Gastrocnemius medialis (tissue), 4 donors: ENCODE data around the gene INSYN2B. TPM values are rescaled to one million over a fixed set of nuclear protein-coding genes. Genes with fewer than 3 reads are reported as not detected.

Experiments used
- ATAC-seq, 2 donors: fragments of 150-250 bp; one replicate each; pipeline ENCODE4 v1.9.1; 2016
- DNase-seq, 2 donors: peaks; one replicate each; pipeline ENCODE4 v3.0.0-alpha.2; 2019
- H3K27ac ChIP-seq, 4 donors: fragments of 200-600 bp; sonication (generic); 1 replicate in 1 of 4; 2 replicates in 3 of 4; pipeline ENCODE4 v1.5.1; 2016 to 2018; ENCODE audit warnings: mild to moderate bottlenecking in 2 of 4, moderate library complexity in 1 of 4
- H3K27me3 ChIP-seq, 3 donors: fragments of 200-600 bp; sonication (generic) in 2 of 3; 1 replicate in 1 of 3; 2 replicates in 2 of 3; pipeline versions ENCODE4 v1.5.1 to v1.6.0; 2016 to 2019; ENCODE audit warnings: mild to moderate bottlenecking in 1 of 3, moderate library complexity in 1 of 3
- H3K36me3 ChIP-seq, 2 donors: fragments of 200-600 bp; sonication (generic) in 1 of 2; one replicate each; pipeline ENCODE4 v1.5.1; 2017 to 2018
- H3K4me1 ChIP-seq, 2 donors: fragments of 200-600 bp; sonication (generic) in 1 of 2; one replicate each; pipeline ENCODE4 v1.5.1; 2016 to 2017; ENCODE audit warnings: mild to moderate bottlenecking in 2 of 2
- H3K4me3 ChIP-seq, 4 donors: fragments of 200-600 bp; sonication (generic) in 3 of 4; 1 replicate in 1 of 4; 2 replicates in 3 of 4; pipeline ENCODE4 v1.5.1; 2016 to 2019; ENCODE audit warnings: mild to moderate bottlenecking in 2 of 4
- H3K9me3 ChIP-seq, 3 donors: fragments of 200-600 bp; sonication (generic) in 2 of 3; 1 replicate in 1 of 3; 2 replicates in 2 of 3; pipeline ENCODE4 v1.5.1; 2016 to 2019
- POLR2A ChIP-seq, 2 donors: fragments of 450-650 bp; IDR thresholded peaks; one replicate each; pipeline ENCODE4 v1.6.1; 2017; ENCODE audit warnings: antibody characterized with exemption in 2 of 2, mild to moderate bottlenecking in 2 of 2, moderate library complexity in 2 of 2
- in situ Hi-C, 4 donors: fragments of 200-750 bp; cut with MboI; loops; one replicate each; pipeline versions ENCODE4 v1.15.0 to v1.8.0; 2017; ENCODE audit warnings: low sequenced_read_pairs in 4 of 4
- intact Hi-C: fragments of 100-400 bp; cut with DNase I; formaldehyde crosslinking; loops from one replicate; pipeline ENCODE4 v1.15.1; 2023; ENCODE audit warnings: low total_unique reads
- total RNA-seq, 4 donors: library from RNA; depleted of rRNA; stranded (reverse); fragments of >200 nt; gene quantifications; one replicate each; pipeline versions ENCODE4 v1.1.0 to v1.2.3, GENCODE V29; 2016
- TF ChIP-seq, protein P1 (sequence below), 5 experiments: fragments of 450-650 bp in 3 of 5; fragments of 200-600 bp in 2 of 5; sonication (generic) in 2 of 5; IDR thresholded peaks in 4 of 5; conservative IDR thresholded peaks in 1 of 5; 1 replicate in 4 of 5; 2 replicates in 1 of 5; pipeline ENCODE4 v1.5.1; 2016 to 2019; ENCODE audit warnings: antibody characterized with exemption in 5 of 5, mild to moderate bottlenecking in 3 of 5, moderate library complexity in 3 of 5

INSYN2B gene
- total RNA-seq, 4 donors from 2014 or later, result 0.07 TPM; not detected in 3

DNA sequence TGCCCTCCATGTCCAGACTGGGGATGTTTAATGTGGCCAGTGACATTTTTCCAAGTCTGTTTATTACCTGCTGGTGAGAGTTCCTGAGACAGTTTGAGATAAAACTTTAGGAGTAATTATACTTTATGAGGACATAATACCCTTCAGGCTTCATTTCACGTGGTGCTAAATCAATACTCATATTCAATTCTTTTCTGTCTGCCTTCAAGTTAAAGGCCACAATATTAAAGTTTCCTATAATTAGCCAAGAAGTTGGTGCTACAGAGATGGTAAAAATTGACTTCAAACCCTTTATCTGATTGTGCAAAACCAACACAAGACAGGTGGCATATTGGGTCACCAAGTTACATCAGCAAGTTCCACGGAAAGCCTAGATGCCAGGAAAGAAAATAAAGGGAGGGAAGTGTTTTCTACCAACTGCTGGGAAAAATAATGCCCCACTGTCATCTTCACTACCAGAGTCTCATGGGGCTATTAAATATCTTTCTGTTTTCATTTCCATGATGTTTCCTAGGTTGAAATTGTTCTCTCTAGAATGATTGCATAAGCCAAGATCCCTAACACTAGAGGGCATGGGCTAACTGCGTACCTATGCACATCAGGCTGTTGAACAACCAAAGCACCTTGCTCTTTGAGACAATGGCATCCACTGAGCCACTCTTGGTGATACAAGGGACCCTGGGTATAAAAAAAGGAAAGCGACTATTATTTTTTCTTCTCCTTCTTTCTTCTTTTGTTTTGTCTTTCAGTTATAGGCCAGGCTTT lies 68.7 kb downstream of the INSYN2B start:
- DNase-seq (no peak), ATAC-seq (no peak)
- intact Hi-C loops (no loop called here), in situ Hi-C loops (no loop called here)
- H3K4me3 ChIP-seq, result no peak overlapping the region
- no peaks in the 10 kb centered on the region for H3K9me3 ChIP-seq
- H3K27me3 ChIP-seq, result no peaks in the 10 kb centered on the region
- H3K27ac ChIP-seq, result no peak overlapping the region
- no peaks in the 10 kb centered on the region for H3K4me1 ChIP-seq
- TF ChIP-seq POLR2A (IDR thresholded peaks at IDR 0.05), result no peak
- TF ChIP-seq, protein P1, sequence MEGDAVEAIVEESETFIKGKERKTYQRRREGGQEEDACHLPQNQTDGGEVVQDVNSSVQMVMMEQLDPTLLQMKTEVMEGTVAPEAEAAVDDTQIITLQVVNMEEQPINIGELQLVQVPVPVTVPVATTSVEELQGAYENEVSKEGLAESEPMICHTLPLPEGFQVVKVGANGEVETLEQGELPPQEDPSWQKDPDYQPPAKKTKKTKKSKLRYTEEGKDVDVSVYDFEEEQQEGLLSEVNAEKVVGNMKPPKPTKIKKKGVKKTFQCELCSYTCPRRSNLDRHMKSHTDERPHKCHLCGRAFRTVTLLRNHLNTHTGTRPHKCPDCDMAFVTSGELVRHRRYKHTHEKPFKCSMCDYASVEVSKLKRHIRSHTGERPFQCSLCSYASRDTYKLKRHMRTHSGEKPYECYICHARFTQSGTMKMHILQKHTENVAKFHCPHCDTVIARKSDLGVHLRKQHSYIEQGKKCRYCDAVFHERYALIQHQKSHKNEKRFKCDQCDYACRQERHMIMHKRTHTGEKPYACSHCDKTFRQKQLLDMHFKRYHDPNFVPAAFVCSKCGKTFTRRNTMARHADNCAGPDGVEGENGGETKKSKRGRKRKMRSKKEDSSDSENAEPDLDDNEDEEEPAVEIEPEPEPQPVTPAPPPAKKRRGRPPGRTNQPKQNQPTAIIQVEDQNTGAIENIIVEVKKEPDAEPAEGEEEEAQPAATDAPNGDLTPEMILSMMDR (IDR thresholded peaks at IDR 0.05 in 4 of 5, conservative IDR thresholded peaks at IDR 0.05 in 1 of 5), result no peak
- H3K36me3 ChIP-seq, result no peaks in the 10 kb centered on the region

DNA sequence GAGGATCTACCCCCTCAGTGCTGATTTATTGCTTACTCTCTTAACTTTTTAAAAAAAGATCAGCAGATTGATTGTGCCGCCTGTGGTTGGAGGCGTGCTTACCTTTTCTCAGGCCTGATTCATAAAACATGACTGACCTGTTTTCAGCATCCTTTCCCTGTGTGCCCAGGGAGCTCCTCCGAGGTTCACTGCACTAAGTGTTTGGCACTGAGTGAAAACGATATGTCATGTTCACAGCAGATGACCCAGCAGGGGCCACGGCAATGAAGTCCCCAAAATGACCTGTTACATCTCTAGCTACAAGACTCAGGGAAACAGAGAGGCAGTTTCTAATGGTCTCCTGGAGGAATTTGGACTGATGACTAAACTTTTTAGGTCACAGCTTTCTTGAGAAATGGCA lies 69.9 kb downstream of the INSYN2B start:
- ATAC-seq (no peak), DNase-seq (no peak)
- no peak overlapping the region for H3K27ac ChIP-seq

DNA sequence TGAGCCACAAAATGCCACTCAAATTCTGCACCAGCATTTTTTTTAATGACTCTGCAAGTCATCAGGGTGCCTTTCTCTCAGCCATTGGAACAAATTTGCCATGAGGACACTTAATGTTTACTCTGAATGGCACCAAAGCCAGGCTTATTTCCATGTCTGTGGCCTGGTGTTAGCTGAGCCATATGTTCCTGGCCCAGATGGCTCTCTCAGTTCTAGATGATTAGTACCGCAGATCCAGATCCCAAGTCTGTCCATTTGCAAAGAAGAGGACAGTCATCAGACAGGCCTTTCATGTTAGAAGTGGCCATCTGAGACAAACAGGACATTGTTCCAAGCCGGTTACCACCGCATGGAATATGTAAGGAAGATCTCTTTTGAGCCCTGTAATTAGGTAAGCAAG lies 70.3 kb downstream of the INSYN2B start:
- ATAC-seq (no peak), DNase-seq (no peak)
- H3K4me3 ChIP-seq, result no peak overlapping the region
- TF ChIP-seq POLR2A (IDR thresholded peaks at IDR 0.05), result no peak
- TF ChIP-seq, protein P1 (IDR thresholded peaks at IDR 0.05 in 4 of 5, conservative IDR thresholded peaks at IDR 0.05 in 1 of 5), result no peak
- no peaks in the 10 kb centered on the region for H3K27me3 ChIP-seq
- H3K9me3 ChIP-seq, result no peaks in the 10 kb centered on the region
- H3K36me3 ChIP-seq, result no peaks in the 10 kb centered on the region
- in situ Hi-C loops, result no loop called here
- no peaks in the 10 kb centered on the region for H3K4me1 ChIP-seq
- intact Hi-C loops, result no loop called here
- H3K27ac ChIP-seq, result no peak overlapping the region

More for the DNA sequence above, 69.9 kb downstream of the INSYN2B start:
- H3K4me1 ChIP-seq, result no peaks in the 10 kb centered on the region
- H3K9me3 ChIP-seq, result no peaks in the 10 kb centered on the region
- intact Hi-C loops, result no loop called here
- H3K4me3 ChIP-seq, result no peak overlapping the region
- TF ChIP-seq, protein P1 (IDR thresholded peaks at IDR 0.05 in 4 of 5, conservative IDR thresholded peaks at IDR 0.05 in 1 of 5), result no peak
- TF ChIP-seq POLR2A (IDR thresholded peaks at IDR 0.05), result no peak
- no peaks in the 10 kb centered on the region for H3K36me3 ChIP-seq
- in situ Hi-C loops, result no loop called here
- no peaks in the 10 kb centered on the region for H3K27me3 ChIP-seq

DNA sequence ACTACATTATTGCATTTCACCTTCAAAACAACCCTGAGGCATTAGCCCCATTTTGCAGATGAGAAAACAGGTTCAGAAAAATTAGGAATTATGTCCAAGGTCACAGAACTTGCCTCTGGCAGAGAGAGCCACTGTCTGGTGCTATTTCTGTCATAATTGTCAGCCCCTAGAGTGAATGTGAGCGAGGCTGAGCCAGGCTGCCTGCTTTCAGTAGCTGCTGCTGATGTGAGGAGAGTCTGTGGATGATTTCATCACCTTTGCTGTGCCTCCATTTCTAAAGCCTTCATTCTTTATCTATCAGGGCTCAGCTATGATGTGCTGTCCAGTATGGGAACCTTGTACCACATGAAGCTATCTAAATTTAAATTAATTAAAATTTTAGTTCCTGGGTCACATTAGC lies 71.4 kb downstream of the INSYN2B start:
- Histone ChIP-seq H3K27me3 (no peaks in the 10 kb centered on the region), H3K36me3 (no peaks in the 10 kb centered on the region), H3K4me3 (no peak overlapping the region), H3K4me1 (no peaks in the 10 kb centered on the region), H3K9me3 (no peaks in the 10 kb centered on the region), H3K27ac (no peak overlapping the region)
- no peak for ATAC-seq
- TF ChIP-seq, protein P1 (IDR thresholded peaks at IDR 0.05 in 4 of 5, conservative IDR thresholded peaks at IDR 0.05 in 1 of 5), result no peak
- TF ChIP-seq POLR2A (IDR thresholded peaks at IDR 0.05), result no peak
- DNase-seq, result no peak
- in situ Hi-C loops, result no loop called here
- intact Hi-C loops, result no loop called here
